GM18517 (cell line): ENCODE data around the gene ABCD2.
A peak's percentile ranks its signal among the peaks of the same experiment; 100 is the strongest.
"Not testable (repeated sequence)": the region's sequence is repeated elsewhere in the genome, so short reads cannot be mapped to it uniquely, and the experiment has no call there.

Source experiments
- ATAC-seq: cut with Tn5 transposase; IDR thresholded peaks from one replicate; pipeline ENCODE4 v1.9.1; 2021; ENCODE audit warnings: mild to moderate bottlenecking, moderate library complexity; ENCODE audit not compliant: unreplicated experiment

ABCD2 gene

GRCh38 chr12:39619660-39620433 is at the start of gene ABCD2:
ABCD2 (minus strand) TSS chr12:39619803; CDS start chr12:39619615, 188 bp downstream.
- peak; percentile 80 for ATAC-seq

- no peak for ATAC-seq
Measured at GRCh38 chr12:39660101-39660500, 40.5 kb upstream of the ABCD2 start.

GRCh38 chr12:39647383-39647782 is 27.8 kb upstream of the ABCD2 start:
- ATAC-seq, result no peak

- no peak for ATAC-seq
Measured at GRCh38 chr12:39646963-39647362, 27.4 kb upstream of the ABCD2 start.

GRCh38 chr12:39643052-39643451 is 23.4 kb upstream of the ABCD2 start:
- ATAC-seq, result no peak

- ATAC-seq, result no peak
Measured at GRCh38 chr12:39638840-39639239, 19.2 kb upstream of the ABCD2 start.

- ATAC-seq, result no peak
Measured at GRCh38 chr12:39638178-39638577, 18.6 kb upstream of the ABCD2 start.

GRCh38 chr12:39632670-39633069 is 13.1 kb upstream of the ABCD2 start:
- no peak for ATAC-seq

GRCh38 chr12:39628836-39629235 is 9.2 kb upstream of the ABCD2 start:
- ATAC-seq, result peak; percentile 48

GRCh38 chr12:39627914-39628313 is 8.3 kb upstream of the ABCD2 start:
- ATAC-seq, result no peak

- ATAC-seq, result no peak
Measured at GRCh38 chr12:39626033-39626814, 6.6 kb upstream of the ABCD2 start.

GRCh38 chr12:39623919-39624318 is 4.3 kb upstream of the ABCD2 start:
- no peak for ATAC-seq

GRCh38 chr12:39623160-39623559 is 3.6 kb upstream of the ABCD2 start:
- not testable (repeated sequence) for ATAC-seq

GRCh38 chr12:39622306-39622705 is 2.7 kb upstream of the ABCD2 start:
- no peak for ATAC-seq

GRCh38 chr12:39621670-39622069 is 2.1 kb upstream of the ABCD2 start:
- ATAC-seq, result no peak

- peak; percentile 37 for ATAC-seq
Measured at GRCh38 chr12:39620659-39621658, 1.4 kb upstream of the ABCD2 start.

- peak; percentile 12 for ATAC-seq
Measured at GRCh38 chr12:39619316-39619659, 315 bp downstream of the ABCD2 start.

- no peak for ATAC-seq
Measured at GRCh38 chr12:39618701-39619100, 902 bp downstream of the ABCD2 start.

- peak; percentile 13 for ATAC-seq
Measured at GRCh38 chr12:39617887-39618286, 1.7 kb downstream of the ABCD2 start.

- no peak for ATAC-seq
Measured at GRCh38 chr12:39616666-39617065, 2.9 kb downstream of the ABCD2 start.

GRCh38 chr12:39616251-39616650 is 3.4 kb downstream of the ABCD2 start:
- ATAC-seq, result no peak
